ENCODE data around the gene SLC19A1.

The SLC19A1 gene

DNA sequence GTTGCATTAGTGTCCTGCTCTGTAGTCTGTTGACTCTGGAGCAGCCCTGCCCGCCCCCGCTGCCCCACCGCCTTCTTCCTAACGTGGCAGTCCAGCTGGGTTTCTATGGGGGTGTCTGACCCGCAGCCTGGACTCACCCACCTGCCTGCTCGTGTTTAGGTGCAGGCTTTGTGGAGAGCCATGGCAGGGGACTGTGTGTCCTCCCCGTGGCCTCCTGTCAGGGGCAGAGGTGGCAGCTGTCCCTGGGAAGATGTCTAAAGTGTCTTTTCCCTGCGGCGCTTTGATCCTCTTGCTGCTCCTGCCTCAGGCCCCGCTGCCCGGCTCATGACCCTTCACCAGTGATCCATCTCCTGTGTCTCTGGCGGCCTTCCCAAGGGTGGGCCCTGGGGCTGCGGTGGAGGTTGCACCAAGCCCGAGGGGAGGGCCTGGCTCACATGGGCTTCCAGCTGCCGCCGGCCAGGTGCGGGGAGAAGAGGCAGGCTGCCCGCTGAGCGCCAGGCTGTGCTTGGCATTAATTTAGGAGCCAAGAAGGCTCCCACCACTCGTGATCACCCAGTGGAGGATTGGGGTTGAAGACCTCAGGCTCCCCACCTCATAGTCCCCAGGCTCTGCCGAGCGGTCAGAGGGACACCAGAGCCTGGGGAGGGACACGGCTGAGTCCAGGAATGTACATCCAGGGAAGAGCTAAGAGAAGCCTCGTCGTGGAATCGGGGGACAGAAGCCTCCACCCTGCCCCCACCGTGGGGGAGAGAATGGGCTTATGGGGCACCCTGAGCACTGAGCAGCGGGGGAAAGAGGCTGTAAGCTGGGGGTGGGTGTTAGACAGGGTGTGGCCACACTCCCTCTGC lies 93.2 kb downstream of the SLC19A1 start:
- Mint-ChIP-seq H3K9me3 (peaks cover 45% of the 10 kb centered on the region), H3K36me3 (ENCODE audit: low read depth) (peaks cover 48% of the 10 kb centered on the region), H3K4me1 (peaks cover 35% of the 10 kb centered on the region), H3K27ac (peak overlapping the region; percentile 89), H3K4me3 (peak overlapping the region; percentile 15), H3K27me3 (ENCODE audit: low read depth, poor library complexity) (peaks cover 3% of the 10 kb centered on the region)
- TF ChIP-seq, protein P1, sequence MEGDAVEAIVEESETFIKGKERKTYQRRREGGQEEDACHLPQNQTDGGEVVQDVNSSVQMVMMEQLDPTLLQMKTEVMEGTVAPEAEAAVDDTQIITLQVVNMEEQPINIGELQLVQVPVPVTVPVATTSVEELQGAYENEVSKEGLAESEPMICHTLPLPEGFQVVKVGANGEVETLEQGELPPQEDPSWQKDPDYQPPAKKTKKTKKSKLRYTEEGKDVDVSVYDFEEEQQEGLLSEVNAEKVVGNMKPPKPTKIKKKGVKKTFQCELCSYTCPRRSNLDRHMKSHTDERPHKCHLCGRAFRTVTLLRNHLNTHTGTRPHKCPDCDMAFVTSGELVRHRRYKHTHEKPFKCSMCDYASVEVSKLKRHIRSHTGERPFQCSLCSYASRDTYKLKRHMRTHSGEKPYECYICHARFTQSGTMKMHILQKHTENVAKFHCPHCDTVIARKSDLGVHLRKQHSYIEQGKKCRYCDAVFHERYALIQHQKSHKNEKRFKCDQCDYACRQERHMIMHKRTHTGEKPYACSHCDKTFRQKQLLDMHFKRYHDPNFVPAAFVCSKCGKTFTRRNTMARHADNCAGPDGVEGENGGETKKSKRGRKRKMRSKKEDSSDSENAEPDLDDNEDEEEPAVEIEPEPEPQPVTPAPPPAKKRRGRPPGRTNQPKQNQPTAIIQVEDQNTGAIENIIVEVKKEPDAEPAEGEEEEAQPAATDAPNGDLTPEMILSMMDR (IDR thresholded peaks at IDR 0.05), result no peak
- DNase-seq, result peak; percentile 30

- TF ChIP-seq, protein P1 (IDR thresholded peaks at IDR 0.05), result no peak
- Mint-ChIP-seq H3K4me1 (peaks cover 28% of the 10 kb centered on the region), H3K4me3 (peak overlapping the region; percentile 15), H3K36me3 (ENCODE audit: low read depth) (peaks cover 55% of the 10 kb centered on the region), H3K9me3 (peaks cover 51% of the 10 kb centered on the region), H3K27me3 (ENCODE audit: low read depth, poor library complexity) (peaks cover 3% of the 10 kb centered on the region), H3K27ac (peak overlapping the region; percentile 89)
- DNase-seq, result no peak
Observed at GRCh38 chr21:45448283-45448809, 93.9 kb downstream of the SLC19A1 start.

Data from nephron progenitor cell (in vitro differentiated cells).